NCI-H2196 (cell line): ENCODE measurements around the gene PIGQ.

ENCODE experiments used
- DNase-seq: peaks from one replicate; lab custom pipeline; 2025; ENCODE audit not compliant: unreplicated experiment; lab: John Stamatoyannopoulos, UW

PIGQ gene

DNA sequence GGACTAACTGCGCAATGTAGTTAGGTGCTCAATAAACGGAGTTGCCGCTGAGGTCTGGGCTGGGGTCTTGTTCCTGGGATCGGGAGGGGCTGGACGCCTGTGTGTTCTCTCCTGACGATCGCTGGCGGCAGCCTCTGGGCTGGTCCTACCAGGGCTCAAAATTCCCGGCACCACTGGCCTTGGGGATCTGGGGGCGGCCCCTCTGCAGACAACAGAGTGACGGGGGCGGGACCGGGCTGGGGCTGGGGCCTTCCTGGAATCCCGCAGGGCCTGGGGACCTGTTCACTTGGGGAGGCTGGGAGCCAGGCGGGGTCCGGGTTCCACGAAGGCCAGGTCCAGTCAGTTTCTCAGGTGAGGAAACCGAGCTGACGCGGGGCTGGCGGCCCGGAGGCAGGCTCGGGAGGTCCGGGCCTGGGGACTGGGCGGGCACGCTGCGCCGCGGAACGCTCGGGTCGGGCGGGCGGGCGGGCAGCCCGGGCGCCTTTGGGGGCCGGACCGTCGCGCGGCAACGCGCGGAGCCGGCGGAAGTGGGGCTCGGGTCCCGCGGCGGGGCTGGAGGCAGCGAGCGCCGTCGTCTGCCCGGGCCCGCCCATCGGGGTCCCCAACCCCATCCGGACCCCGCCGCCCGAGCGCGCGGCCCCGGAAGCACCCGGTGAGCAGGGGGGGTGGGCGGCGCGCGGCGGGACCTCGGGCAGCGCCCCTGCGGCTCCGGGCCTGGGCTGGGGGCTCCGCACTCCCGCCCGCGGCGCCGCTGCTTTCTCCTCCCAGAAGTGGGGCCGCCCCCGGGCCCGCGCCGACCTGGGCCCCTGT is at the start of gene PIGQ:
Gene PIGQ, plus strand, starts transcription at position 524 of the 810 bp plus-strand sequence. CDS start 4,107 bp downstream, outside the sequence.
- DNase-seq, result peak; percentile 52

DNA sequence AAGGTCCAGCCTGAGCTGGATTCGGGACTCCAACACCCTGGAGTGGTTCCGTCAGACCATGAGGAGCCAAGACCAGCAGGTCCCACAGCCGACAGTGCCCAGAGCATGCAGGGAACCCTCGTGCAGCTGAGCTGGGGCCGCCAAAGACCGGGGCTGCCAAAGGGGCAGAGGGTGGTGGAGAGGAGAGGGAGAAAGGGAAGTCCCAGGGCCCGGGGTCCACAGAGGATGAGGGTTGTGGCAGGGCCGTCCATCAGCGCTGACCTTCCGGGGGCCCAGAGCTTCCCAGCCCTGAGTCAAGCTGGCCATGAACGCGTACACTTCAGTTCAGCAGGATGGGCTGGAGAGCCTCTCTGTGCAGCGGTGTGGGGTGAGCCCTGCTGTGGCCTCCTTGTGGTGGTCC is 48.9 kb upstream of the PIGQ start:
- DNase-seq, result no peak

- no peak for DNase-seq
These were observed 48.2 kb upstream of the PIGQ start for GRCh38 chr16:521381-522210.

GRCh38 chr16:522320-523096 is 47.3 kb upstream of the PIGQ start:
- DNase-seq, result no peak

GRCh38 chr16:523097-523741 is 46.5 kb upstream of the PIGQ start:
- DNase-seq, result no peak

- no peak for DNase-seq
These were observed 45.3 kb upstream of the PIGQ start for GRCh38 chr16:524274-525040.

DNA sequence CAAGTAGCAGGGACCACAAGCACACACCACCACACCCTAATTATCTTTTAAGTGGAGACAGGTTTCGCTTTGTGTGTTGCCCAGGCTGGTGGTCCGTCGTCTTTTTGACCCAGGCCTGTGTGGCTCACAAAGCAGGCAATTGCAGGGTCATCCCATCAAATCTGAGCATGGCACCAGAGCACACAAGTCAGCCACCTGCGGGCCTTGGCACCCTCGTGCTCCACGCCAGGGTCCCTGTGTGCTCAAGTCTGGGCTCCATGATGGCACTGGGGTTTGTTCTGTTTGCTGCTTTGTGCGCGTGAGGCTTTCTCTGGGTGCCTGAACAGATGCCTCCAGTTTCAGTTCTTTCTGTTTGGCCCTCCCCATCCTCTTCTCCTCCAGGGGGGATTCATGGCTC is 44.6 kb upstream of the PIGQ start:
- no peak for DNase-seq

DNA sequence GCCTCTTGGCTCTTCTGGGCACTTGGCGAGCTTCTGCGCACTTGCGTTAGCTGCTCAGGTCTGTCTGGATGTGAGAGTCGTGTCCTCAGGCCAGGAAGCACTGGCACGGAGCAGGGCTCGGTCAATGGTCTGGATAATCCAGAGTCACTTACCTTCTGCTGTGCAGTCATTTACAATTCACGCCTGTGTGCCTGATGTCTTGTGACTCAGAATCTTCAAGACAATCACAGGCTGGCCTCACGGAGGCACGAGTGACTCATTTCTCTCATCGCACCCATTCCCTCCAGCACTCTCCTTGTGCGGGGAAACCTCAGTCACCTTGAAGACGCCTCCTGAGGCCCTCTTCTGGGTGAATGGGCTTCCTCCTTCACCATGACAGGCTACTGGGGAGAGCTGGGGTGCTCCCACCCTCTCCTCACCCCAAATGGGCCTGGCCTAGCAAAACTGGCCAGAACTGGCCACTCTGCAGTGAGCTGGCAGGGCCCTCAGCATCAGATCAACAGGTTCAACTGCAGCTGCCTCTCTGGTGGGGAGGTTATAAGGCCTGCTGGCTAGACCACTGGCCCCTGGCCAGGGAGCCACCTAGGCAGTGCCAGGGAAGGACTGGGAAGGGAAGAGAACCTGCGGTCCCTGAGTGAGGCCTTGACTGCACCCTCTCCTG is 44.1 kb upstream of the PIGQ start:
- DNase-seq, result peak; percentile 43

DNA sequence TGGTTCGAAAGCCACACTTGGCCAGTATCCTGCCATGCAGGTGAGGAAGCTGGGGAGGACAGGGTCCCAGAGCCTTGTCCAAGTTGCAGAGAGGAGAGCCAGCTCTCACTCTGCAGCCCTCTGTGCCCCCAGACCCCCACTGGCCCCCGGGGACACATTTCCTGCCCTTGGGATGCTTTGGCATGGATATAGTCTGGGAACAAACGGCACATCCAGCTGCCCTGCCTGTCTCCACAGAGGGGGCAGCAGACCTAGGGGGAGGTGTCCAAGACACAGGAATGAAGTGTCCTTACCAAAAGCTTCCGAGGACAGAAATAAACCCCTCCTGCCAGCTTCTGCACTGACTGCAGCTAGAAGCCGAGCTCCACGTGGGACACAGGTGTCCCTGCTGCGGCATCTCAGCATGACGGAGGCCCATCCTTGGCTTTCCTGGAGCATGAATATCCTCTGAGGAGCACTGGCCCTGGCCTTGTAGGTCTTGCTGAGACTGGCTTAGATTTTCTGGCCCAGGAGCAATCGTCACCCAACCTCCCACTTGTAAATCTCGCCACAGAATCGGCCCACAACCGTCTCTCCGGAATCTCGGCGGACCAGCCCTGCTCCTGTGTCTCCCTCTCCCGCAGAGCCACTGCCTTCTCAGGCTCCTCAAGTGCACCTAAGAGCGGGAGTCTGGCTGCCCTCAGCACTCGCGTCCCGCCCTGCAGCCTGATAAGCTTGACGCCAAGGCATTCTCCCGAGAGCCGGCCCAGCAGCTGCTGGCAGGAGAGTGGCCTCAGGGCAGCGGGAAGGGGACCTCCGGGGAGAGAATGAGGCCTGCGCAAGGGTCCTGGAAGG is 43.4 kb upstream of the PIGQ start:
- no peak for DNase-seq

DNA sequence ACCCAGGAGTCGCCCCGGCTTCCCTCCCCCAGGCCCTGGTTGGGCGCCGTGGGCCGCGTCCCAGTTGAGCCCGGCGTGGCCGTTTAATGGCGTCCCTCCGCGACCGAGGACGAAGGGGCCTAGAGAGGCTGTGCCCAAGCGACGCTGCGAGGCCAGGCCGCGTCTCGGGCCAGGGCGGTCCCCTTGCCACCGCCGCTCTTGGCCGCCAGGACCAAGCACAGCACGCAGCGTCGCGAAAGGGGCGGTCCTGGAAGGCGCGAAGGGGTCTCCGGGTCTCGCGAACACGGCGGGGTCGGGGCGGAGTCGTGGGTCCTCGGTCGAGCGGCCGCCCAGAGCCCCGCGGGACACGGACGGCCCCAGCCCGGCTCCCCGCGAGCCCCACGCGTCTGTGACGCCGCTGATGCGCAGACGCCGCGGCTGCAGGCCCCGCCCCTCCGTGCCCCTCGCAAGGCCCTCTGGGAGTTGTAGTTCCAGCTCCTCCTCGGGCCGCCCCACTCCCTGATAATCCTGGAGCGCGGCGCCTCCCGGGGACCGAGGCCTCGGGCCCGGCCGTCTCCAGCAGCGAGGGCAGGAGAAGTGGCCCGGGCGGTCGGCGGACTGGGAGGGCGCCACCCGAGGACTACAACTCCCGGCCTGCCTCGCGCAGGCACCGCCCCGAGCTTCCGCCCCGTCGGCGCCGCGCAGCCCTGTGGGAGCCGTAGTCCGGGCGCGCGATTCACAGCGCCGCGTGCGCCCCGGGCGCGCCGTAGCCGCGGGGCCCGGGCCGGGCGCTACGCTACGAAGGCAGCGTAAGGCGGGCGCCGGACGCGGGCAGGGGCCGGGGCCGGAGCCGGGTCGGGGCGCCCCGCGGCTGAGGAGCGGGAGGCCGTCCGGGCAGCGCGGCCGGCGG is 42.5 kb upstream of the PIGQ start, which contains the start of gene CAPN15:
Gene CAPN15, plus strand, starts transcription at position 698 of the 889 bp plus-strand sequence. CDS start 19,127 bp downstream, outside the sequence.
- peak; percentile 96 for DNase-seq

GRCh38 chr16:528111-529011 is 41.4 kb upstream of the PIGQ start:
- DNase-seq, result no peak

DNA sequence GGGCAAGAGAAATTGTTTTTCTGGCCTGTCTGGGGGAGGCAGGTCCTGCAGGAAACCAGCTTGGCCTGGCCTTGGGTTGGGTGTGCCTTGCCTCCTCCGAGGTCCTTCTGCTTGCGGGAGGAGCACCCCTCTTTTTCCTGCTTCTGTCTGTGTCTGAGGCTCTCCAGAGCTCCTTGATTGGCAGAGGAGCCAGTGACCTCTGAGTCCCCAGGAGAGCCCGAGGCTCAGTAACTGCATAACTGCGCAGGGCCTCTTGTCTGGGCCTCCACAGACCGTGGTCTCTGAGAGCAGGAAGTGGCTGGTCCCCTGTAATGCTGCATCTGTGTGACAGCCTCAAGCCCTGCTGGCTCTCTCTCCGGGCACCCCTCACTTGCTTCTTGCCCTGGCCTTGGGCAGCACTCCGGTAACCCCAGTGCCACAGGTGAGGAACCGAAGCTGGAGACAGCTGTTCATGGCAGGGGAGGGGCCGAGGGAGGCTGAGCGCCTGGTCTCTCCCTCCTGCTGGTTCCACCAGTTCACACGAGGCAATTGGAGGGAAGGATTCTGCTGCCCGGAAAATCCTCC is 40.7 kb upstream of the PIGQ start:
- no peak for DNase-seq

DNA sequence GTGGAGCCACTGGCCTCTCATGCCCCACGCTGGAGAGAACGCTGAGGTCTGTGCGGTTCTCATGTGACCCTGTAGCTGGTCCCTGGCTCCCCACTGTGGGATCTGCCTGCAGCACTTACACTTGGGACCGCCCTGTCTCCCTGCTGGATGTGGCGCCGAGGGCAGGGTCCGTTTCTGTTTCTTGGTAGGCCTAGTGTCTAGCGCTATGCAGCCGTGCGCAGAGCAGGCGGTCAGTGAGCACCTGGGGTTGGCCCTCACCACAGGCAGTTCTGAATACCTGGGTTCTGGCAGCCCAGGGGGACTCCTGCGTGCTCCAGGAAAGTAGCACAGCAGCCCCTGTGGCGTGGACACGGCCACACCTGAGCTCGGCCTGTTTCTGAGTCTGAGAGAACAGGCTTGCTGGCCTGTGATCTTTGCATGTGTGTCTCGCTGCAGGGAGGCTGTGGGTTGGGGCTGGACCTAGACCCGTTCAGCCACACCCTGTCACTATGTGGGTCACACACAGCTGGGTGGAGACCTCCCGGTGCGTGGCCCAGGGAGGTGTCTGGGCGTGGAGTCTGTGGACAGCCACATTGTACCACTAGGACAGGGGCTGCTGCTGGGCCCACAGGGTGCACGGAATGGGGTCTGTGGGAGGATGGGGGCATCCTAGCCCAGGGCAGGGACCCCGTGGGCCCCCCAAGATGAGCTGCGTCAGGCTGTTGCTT is 39.5 kb upstream of the PIGQ start:
- no peak for DNase-seq

GRCh38 chr16:531494-532125 is 38.2 kb upstream of the PIGQ start:
- DNase-seq, result no peak
